Upper lobe of right lung (tissue), 1 donor: ENCODE data around the gene DISP3. TPM values are rescaled to one million over a fixed set of nuclear protein-coding genes. Genes with fewer than 3 reads are reported as not detected.

Source experiments
- ATAC-seq: fragments of 200-7000 bp; cut with Tn5 transposase; one replicate; pipeline ENCODE4 v1.9.1; 2020; ENCODE audit warnings: mild to moderate bottlenecking, moderate library complexity
- DNase-seq: peaks from one replicate; pipeline ENCODE4 v3.0.0-alpha.2; 2020
- H3K27ac ChIP-seq: fragments of 200-600 bp; one replicate; pipeline ENCODE4 v1.8.0; 2022
- H3K27me3 ChIP-seq: fragments of 200-600 bp; one replicate; pipeline ENCODE4 v1.8.0; 2022; ENCODE audit warnings: mild to moderate bottlenecking
- H3K36me3 ChIP-seq: fragments of 200-600 bp; one replicate; pipeline ENCODE4 v1.8.0; 2022
- H3K4me1 ChIP-seq: fragments of 200-600 bp; one replicate; pipeline ENCODE4 v1.8.0; 2022
- H3K4me3 ChIP-seq: fragments of 200-600 bp; one replicate; pipeline ENCODE4 v1.8.0; 2022; ENCODE audit warnings: mild to moderate bottlenecking
- H3K9me3 ChIP-seq: fragments of 200-600 bp; one replicate; pipeline ENCODE4 v1.8.0; 2022
- CTCF ChIP-seq: fragments of 200-600 bp; IDR thresholded peaks from one replicate; pipeline ENCODE4 v1.8.0; 2022; ENCODE audit warnings: antibody characterized with exemption
- intact Hi-C: fragments of 100-400 bp; cut with DNase I; formaldehyde crosslinking; loops from one replicate; pipeline ENCODE4 v1.11.0; 2022
- total RNA-seq: library from RNA; stranded (reverse); fragmentation: NEBNext Ultra II Directional; extraction: Animal tissue kit (Norgen Biotek cat#: 25700); gene quantifications from one replicate; pipeline ENCODE4 v1.2.1, GENCODE V29; 2021
- donor health status: DM: no; HTN: yes; CAD: no; lungs with severe emphysema.

Gene DISP3
- total RNA-seq, 1 donor from 2014 or later = not detected

- H3K27me3 ChIP-seq = peaks cover 25% of the 10 kb centered on the region
- no peaks in the 10 kb centered on the region for H3K4me1 ChIP-seq
- ATAC-seq (no peak), DNase-seq (no peak)
- no peak overlapping the region for H3K27ac ChIP-seq
- H3K9me3 ChIP-seq = no peaks in the 10 kb centered on the region
- no peak for TF ChIP-seq CTCF
- H3K36me3 ChIP-seq = no peaks in the 10 kb centered on the region
- H3K4me3 ChIP-seq = no peak overlapping the region
- intact Hi-C loops = no loop called here
Measured at GRCh38 chr1:11443961-11444658, 34.8 kb upstream of the DISP3 start.

- intact Hi-C loops = no loop called here
- no peak for DNase-seq
- TF ChIP-seq CTCF = no peak
- Histone ChIP-seq H3K27me3 (peaks cover 20% of the 10 kb centered on the region), H3K9me3 (no peaks in the 10 kb centered on the region), H3K4me3 (no peak overlapping the region), H3K4me1 (no peaks in the 10 kb centered on the region), H3K27ac (no peak overlapping the region), H3K36me3 (no peaks in the 10 kb centered on the region)
- no peak for ATAC-seq
Measured at GRCh38 chr1:11444907-11445306, 34.0 kb upstream of the DISP3 start.

GRCh38 chr1:11447903-11448302 is 31.1 kb upstream of the DISP3 start:
- Histone ChIP-seq H3K27me3 (peaks cover 21% of the 10 kb centered on the region), H3K36me3 (no peaks in the 10 kb centered on the region), H3K27ac (no peak overlapping the region), H3K9me3 (no peaks in the 10 kb centered on the region), H3K4me3 (no peak overlapping the region), H3K4me1 (no peaks in the 10 kb centered on the region)
- intact Hi-C loops = no loop called here
- DNase-seq (no peak), ATAC-seq (no peak)
- TF ChIP-seq CTCF = no peak

GRCh38 chr1:11448373-11449099 is 30.4 kb upstream of the DISP3 start:
- no peaks in the 10 kb centered on the region for H3K36me3 ChIP-seq
- H3K4me1 ChIP-seq = no peaks in the 10 kb centered on the region
- H3K9me3 ChIP-seq = no peaks in the 10 kb centered on the region
- TF ChIP-seq CTCF = no peak
- intact Hi-C loops = no loop called here
- no peak overlapping the region for H3K4me3 ChIP-seq
- H3K27ac ChIP-seq = no peak overlapping the region
- ATAC-seq (no peak), DNase-seq (no peak)
- H3K27me3 ChIP-seq = peaks cover 21% of the 10 kb centered on the region

- Histone ChIP-seq H3K4me1 (no peaks in the 10 kb centered on the region), H3K27me3 (peaks cover 21% of the 10 kb centered on the region), H3K4me3 (no peak overlapping the region), H3K36me3 (no peaks in the 10 kb centered on the region), H3K9me3 (no peaks in the 10 kb centered on the region), H3K27ac (no peak overlapping the region)
- no peak for DNase-seq
- intact Hi-C loops = no loop called here
- ATAC-seq = no peak
- TF ChIP-seq CTCF = no peak
Measured at GRCh38 chr1:11449100-11449403, 29.9 kb upstream of the DISP3 start.
